Loucy (cell line): ENCODE results near the gene TTLL9.
"Not testable (repeated sequence)": the region's sequence is repeated elsewhere in the genome, so short reads cannot be mapped to it uniquely, and the experiment has no call there.

ENCODE experiments used
- H2AFZ ChIP-seq: fragments of 200-600 bp; sonication (generic); 2 replicates; pipeline ENCODE4 v1.6.0; 2016; ENCODE audit warnings: antibody characterized with exemption, mild to moderate bottlenecking, low read length, moderate library complexity
- H3F3A ChIP-seq: fragments of 200-600 bp; 2 replicates; pipeline ENCODE4 v1.6.0; 2016; ENCODE audit warnings: antibody characterized with exemption, low read depth, mild to moderate bottlenecking
- H3K27me3 ChIP-seq: fragments of 200-600 bp; sonication (generic); 2 replicates; pipeline ENCODE4 v1.6.1; 2014; ENCODE audit warnings: low read length, mild to moderate bottlenecking; ENCODE audit not compliant: insufficient read depth, poor library complexity, severe bottlenecking
- H3K36me3 ChIP-seq: fragments of 200-600 bp; sonication (generic); 2 replicates; pipeline ENCODE4 v1.6.1; 2016; ENCODE audit warnings: low read length; ENCODE audit not compliant: insufficient read depth
- H3K4me1 ChIP-seq: fragments of 200-600 bp; sonication (generic); 2 replicates; pipeline ENCODE4 v1.5.1; 2014; ENCODE audit warnings: low read length, mild to moderate bottlenecking; ENCODE audit not compliant: insufficient read depth, poor library complexity, severe bottlenecking
- H3K4me2 ChIP-seq: fragments of 200-600 bp; sonication (generic); 2 replicates; pipeline ENCODE4 v1.6.0; 2014; ENCODE audit warnings: antibody characterized with exemption, low read length, low read depth, mild to moderate bottlenecking; ENCODE audit not compliant: poor library complexity, severe bottlenecking
- H3K4me3 ChIP-seq: fragments of 200-600 bp; sonication (generic); 2 replicates; pipeline ENCODE4 v1.5.1; 2014; ENCODE audit warnings: low read length, mild to moderate bottlenecking, mixed read lengths; ENCODE audit not compliant: poor library complexity, severe bottlenecking
- H3K79me2 ChIP-seq: fragments of 200-600 bp; sonication (generic); 2 replicates; pipeline ENCODE4 v1.6.1; 2014; ENCODE audit warnings: low read length; ENCODE audit not compliant: insufficient read depth
- H3K9ac ChIP-seq: fragments of 200-600 bp; sonication (generic); 2 replicates; pipeline ENCODE4 v1.6.0; 2014; ENCODE audit warnings: mild to moderate bottlenecking, low read depth, low read length, moderate library complexity; ENCODE audit not compliant: poor library complexity, severe bottlenecking
- H3K9me2 ChIP-seq: fragments of 200-600 bp; sonication (generic); replicated peaks from 2 replicates; pipeline ENCODE4 v1.6.1; 2016; ENCODE audit warnings: low read depth, low read length, mixed read lengths
- H3K9me3 ChIP-seq: fragments of 200-600 bp; sonication (generic); 2 replicates; pipeline ENCODE4 v1.6.1; 2014; ENCODE audit warnings: mild to moderate bottlenecking, antibody characterized with exemption, low read length, low read depth; ENCODE audit not compliant: insufficient read depth
- H4K20me1 ChIP-seq: fragments of 200-600 bp; sonication (generic); 2 replicates; pipeline ENCODE4 v1.6.0; 2014; ENCODE audit warnings: antibody characterized with exemption, low read length, mild to moderate bottlenecking; ENCODE audit not compliant: insufficient read depth, poor library complexity, severe bottlenecking
- EZH2phosphoT487 ChIP-seq: fragments of 200-600 bp; IDR thresholded peaks from 2 replicates; pipeline ENCODE4 v1.6.1; 2018; ENCODE audit warnings: antibody characterized with exemption, mild to moderate bottlenecking, moderate library complexity, borderline replicate concordance
- TF ChIP-seq, protein P1 (sequence below): fragments of 200-600 bp; sonication (generic); conservative IDR thresholded peaks from 2 replicates; pipeline ENCODE4 v1.5.1; 2014; ENCODE audit warnings: mild to moderate bottlenecking, antibody characterized with exemption, low read length

The TTLL9 gene

DNA sequence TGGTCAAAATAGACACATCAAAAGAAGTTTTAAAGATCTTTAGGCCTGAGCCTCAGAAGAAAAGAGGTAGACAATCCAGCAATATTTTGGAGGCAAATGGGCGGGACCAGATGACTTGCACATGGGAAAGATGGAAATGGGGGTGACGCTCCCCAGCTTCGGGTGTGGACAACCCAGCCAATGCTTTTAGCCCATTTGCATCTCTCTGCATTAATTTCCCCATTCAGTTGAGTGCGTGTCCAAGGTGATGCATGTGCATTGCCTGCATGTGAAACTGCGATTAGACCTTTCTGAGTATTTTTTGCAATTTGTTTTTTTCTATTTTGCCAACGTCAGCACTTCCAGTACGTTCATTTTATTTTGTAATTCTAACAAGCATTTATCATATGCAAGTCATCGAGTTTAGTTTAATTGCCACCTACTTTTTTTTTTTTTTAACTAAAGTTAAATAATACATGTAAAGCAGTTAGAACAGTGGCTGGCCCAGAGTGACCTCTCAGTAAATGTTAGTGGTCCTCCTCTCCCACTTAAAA is 57.3 kb downstream of the TTLL9 start:
- no peak for TF ChIP-seq EZH2phosphoT487
- TF ChIP-seq, protein P1, sequence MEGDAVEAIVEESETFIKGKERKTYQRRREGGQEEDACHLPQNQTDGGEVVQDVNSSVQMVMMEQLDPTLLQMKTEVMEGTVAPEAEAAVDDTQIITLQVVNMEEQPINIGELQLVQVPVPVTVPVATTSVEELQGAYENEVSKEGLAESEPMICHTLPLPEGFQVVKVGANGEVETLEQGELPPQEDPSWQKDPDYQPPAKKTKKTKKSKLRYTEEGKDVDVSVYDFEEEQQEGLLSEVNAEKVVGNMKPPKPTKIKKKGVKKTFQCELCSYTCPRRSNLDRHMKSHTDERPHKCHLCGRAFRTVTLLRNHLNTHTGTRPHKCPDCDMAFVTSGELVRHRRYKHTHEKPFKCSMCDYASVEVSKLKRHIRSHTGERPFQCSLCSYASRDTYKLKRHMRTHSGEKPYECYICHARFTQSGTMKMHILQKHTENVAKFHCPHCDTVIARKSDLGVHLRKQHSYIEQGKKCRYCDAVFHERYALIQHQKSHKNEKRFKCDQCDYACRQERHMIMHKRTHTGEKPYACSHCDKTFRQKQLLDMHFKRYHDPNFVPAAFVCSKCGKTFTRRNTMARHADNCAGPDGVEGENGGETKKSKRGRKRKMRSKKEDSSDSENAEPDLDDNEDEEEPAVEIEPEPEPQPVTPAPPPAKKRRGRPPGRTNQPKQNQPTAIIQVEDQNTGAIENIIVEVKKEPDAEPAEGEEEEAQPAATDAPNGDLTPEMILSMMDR, result no peak
- Histone ChIP-seq H3K9me3 (no peaks in the 10 kb centered on the region), H3K27me3 (no peaks in the 10 kb centered on the region), H2AFZ (no peak overlapping the region), H3K4me2 (no peak overlapping the region), H3F3A (no peaks in the 10 kb centered on the region), H3K9me2 (no peaks in the 10 kb centered on the region), H3K9ac (no peak overlapping the region), H4K20me1 (no peaks in the 10 kb centered on the region), H3K79me2 (no peaks in the 10 kb centered on the region), H3K4me3 (no peak overlapping the region), H3K4me1 (peaks cover 4% of the 10 kb centered on the region), H3K36me3 (no peaks in the 10 kb centered on the region)

DNA sequence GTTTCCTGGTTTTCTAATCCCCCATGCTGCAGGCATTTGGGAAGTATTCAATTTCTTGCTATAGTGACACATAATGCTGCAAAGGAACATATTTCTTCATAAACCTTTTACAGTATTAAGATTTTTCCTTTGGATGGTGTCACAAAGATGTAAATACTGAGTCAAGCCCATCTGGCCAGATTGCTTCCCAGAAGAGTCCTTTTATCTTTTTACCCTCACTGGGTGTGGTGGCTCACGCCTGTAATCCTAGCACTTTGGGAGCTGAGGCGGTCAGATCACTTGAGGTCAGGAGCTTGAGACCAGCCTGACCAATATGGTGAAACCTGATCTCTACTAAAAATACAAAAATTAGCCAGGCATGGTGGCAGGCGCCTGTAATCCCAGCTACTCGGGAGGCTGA is 59.2 kb downstream of the TTLL9 start:
- not testable (repeated sequence) for H4K20me1 ChIP-seq, H3F3A ChIP-seq, H2AFZ ChIP-seq, H3K9me3 ChIP-seq, H3K9me2 ChIP-seq, H3K27me3 ChIP-seq, H3K36me3 ChIP-seq, H3K9ac ChIP-seq, H3K79me2 ChIP-seq, H3K4me3 ChIP-seq, H3K4me1 ChIP-seq, H3K4me2 ChIP-seq

- TF ChIP-seq, protein P1, result no peak
- no peak for TF ChIP-seq EZH2phosphoT487
- Histone ChIP-seq H3K4me1 (no peaks in the 10 kb centered on the region), H3K9me3 (no peaks in the 10 kb centered on the region), H3K4me2 (no peak overlapping the region), H3F3A (no peaks in the 10 kb centered on the region), H3K9me2 (no peaks in the 10 kb centered on the region), H3K4me3 (no peak overlapping the region), H3K36me3 (no peaks in the 10 kb centered on the region), H3K79me2 (no peaks in the 10 kb centered on the region), H3K9ac (no peak overlapping the region), H3K27me3 (no peaks in the 10 kb centered on the region), H2AFZ (no peak overlapping the region), H4K20me1 (no peaks in the 10 kb centered on the region)
Observed at GRCh38 chr20:31930779-31931178, 60.3 kb downstream of the TTLL9 start.

DNA sequence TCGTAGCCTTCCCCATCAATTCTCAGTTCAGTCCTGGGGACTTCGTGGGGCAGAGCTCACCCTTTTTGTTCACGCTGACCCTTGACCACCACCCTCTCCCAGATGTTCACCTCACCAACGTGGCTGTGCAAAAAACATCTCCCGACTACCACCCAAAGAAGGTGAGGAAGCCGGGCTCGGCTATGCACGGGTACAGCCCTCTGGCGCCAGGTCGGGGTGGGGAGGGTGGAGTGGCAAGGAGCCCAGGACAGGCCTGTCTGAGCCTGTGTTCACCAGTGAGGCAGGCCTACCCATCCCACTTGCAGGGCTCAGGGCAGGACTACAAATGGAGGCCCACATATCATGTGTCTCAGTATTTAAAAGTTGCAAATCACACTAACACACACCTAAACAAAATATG is 63.3 kb downstream of the TTLL9 start:
- Histone ChIP-seq H3K4me2 (no peak overlapping the region), H2AFZ (no peak overlapping the region), H3K4me1 (no peaks in the 10 kb centered on the region), H3K9ac (no peak overlapping the region), H3K9me3 (no peaks in the 10 kb centered on the region), H4K20me1 (no peaks in the 10 kb centered on the region), H3K79me2 (no peaks in the 10 kb centered on the region), H3K27me3 (no peaks in the 10 kb centered on the region), H3K9me2 (no peaks in the 10 kb centered on the region), H3F3A (no peaks in the 10 kb centered on the region), H3K36me3 (no peaks in the 10 kb centered on the region), H3K4me3 (no peak overlapping the region)
- TF ChIP-seq, protein P1, result no peak
- TF ChIP-seq EZH2phosphoT487, result no peak
